ENCODE data around the gene CERK.
A peak's percentile ranks its signal among the peaks of the same experiment; 100 is the strongest.

CERK gene

DNA sequence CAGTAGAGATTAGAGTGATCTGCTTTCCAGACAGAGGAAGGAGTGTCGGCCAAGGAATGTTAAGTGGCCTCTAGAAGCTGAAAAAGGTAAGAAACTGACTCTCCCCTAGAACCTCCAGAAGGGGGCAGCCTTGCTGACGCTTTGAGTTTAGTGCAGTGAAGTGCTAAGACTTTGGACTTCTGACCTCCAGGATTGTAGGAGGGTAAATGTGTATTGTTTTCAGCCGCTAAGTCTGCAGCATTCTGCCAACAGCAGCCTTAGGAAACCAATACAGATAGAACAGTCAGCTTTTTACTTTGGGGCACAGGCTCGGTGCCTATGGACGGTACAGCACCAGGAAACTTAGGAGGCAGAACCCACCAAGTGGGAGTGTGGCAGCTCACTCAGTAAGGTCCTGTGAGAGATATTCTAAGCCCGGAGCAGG, 20.8 kb upstream of the CERK start:
- Histone ChIP-seq H3K27ac (ENCODE audit: low read depth, low read length) (no peak overlapping the region), H3K9ac (ENCODE audit: low read length in 5 of 5) (peak overlapping the region in 1 of 5 donors; percentile 20)

DNA sequence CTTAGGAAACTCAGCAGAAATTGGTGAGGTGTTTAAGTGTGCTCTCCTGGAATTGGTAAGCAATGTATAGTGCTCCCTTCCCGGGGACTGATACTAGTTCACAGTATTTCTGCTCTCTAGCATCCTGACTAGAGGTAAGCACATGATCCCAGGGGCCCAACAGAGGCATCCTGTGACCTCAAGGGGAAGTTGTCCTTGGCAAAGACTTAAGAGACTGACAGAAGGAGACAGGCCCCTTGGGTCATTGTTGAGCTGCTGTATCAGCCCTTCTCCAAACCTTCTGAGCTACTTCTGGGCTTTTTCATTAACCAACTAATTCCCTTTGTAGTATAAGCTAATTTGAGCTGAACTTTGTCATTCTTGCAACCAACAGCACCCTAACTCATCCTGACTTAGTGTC, 20.1 kb upstream of the CERK start:
- H3K4me1 ChIP-seq (ENCODE audit: control insufficient read depth in 5 of 5, insufficient read depth in 5 of 5, low read length in 5 of 5), result peaks cover 13 to 53% (median 38%) of the 10 kb centered on the region in 5 donors
- H3K36me3 ChIP-seq (ENCODE audit: control insufficient read depth in 5 of 5, insufficient read depth in 5 of 5, low read length in 5 of 5), result peaks cover 0 to 3% (median 0%) of the 10 kb centered on the region in 5 donors
- H3K9me3 ChIP-seq (ENCODE audit: control insufficient read depth in 5 of 5, low read length in 5 of 5), result peaks cover 0 to 7% (median 0%) of the 10 kb centered on the region in 5 donors
- H3K27ac ChIP-seq (ENCODE audit: low read depth, low read length), result no peak overlapping the region
- H3K4me3 ChIP-seq (ENCODE audit: low read depth in 1 of 5, low read length in 5 of 5), result no peak overlapping the region
- H3K27me3 ChIP-seq (ENCODE audit: control insufficient read depth in 5 of 5, insufficient read depth in 4 of 5, low read length in 5 of 5), result no peaks in the 10 kb centered on the region
- H3K9ac ChIP-seq (ENCODE audit: low read length in 5 of 5), result no peak overlapping the region

More for the DNA sequence above, 20.8 kb upstream of the CERK start:
- Histone ChIP-seq H3K4me1 (ENCODE audit: control insufficient read depth in 5 of 5, insufficient read depth in 5 of 5, low read length in 5 of 5) (peaks cover 7 to 53% (median 38%) of the 10 kb centered on the region in 5 donors), H3K27me3 (ENCODE audit: control insufficient read depth in 5 of 5, insufficient read depth in 4 of 5, low read length in 5 of 5) (no peaks in the 10 kb centered on the region), H3K9me3 (ENCODE audit: control insufficient read depth in 5 of 5, low read length in 5 of 5) (peaks cover 0 to 7% (median 0%) of the 10 kb centered on the region in 5 donors), H3K4me3 (ENCODE audit: low read depth in 1 of 5, low read length in 5 of 5) (no peak overlapping the region), H3K36me3 (ENCODE audit: control insufficient read depth in 5 of 5, insufficient read depth in 5 of 5, low read length in 5 of 5) (peaks cover 0 to 3% (median 0%) of the 10 kb centered on the region in 5 donors)

DNA sequence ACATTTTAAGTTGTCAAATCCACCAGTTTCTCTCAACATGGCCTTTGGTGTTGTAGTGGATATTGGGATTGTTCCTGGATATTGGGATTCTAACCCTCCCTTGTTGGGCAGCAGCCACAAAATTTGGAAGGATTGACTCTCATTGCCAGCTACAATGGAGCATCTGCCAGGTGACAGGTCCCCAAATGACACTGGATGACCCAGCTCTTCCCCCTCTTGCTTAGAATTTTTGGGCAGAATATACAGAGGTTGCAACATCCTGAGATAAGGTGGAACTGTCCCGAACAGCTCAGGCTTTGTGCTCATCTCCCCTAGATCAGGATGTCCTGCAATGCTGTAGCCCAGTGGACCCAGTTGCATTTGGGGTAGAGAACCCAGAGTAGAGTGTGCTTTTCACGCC, 19.1 kb upstream of the CERK start:
- Histone ChIP-seq H3K27ac (ENCODE audit: low read depth, low read length) (no peak overlapping the region), H3K9ac (ENCODE audit: low read length in 5 of 5) (no peak overlapping the region), H3K27me3 (ENCODE audit: control insufficient read depth in 5 of 5, insufficient read depth in 4 of 5, low read length in 5 of 5) (no peaks in the 10 kb centered on the region), H3K4me1 (ENCODE audit: control insufficient read depth in 5 of 5, insufficient read depth in 5 of 5, low read length in 5 of 5) (peaks cover 13 to 47% (median 35%) of the 10 kb centered on the region in 5 donors), H3K36me3 (ENCODE audit: control insufficient read depth in 5 of 5, insufficient read depth in 5 of 5, low read length in 5 of 5) (peaks cover 0 to 3% (median 0%) of the 10 kb centered on the region in 5 donors), H3K4me3 (ENCODE audit: low read depth in 1 of 5, low read length in 5 of 5) (no peak overlapping the region), H3K9me3 (ENCODE audit: control insufficient read depth in 5 of 5, low read length in 5 of 5) (peaks cover 0 to 7% (median 0%) of the 10 kb centered on the region in 5 donors)

DNA sequence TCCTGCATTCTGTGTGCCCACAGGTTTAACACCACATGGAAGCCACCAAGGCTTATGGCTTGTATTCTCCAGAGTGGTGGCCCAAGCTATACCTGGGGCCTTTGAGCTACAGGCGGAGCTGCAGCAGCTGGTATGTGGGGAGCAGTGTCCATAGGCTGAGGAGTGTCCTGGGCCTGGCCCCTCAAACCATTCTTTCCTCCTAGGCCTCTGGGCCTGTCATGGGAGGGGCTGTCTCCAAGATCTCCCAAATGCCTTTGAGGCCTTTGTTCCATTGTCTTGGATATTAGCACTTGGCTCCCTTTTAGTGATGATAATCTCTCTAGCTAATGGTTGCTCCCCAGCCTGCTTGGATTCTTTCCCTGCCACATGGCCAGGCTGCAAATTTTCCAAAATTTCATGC, 18.0 kb upstream of the CERK start:
- Histone ChIP-seq H3K4me1 (ENCODE audit: control insufficient read depth in 5 of 5, insufficient read depth in 5 of 5, low read length in 5 of 5) (peaks cover 13 to 40% (median 26%) of the 10 kb centered on the region in 5 donors), H3K27ac (ENCODE audit: low read depth, low read length) (no peak overlapping the region)

GRCh38 chr22:46755525-46755924, 17.5 kb upstream of the CERK start:
- no peak overlapping the region for H3K27ac ChIP-seq (ENCODE audit: low read depth, low read length)
- no peak overlapping the region for H3K9ac ChIP-seq (ENCODE audit: low read length in 5 of 5)
- no peak overlapping the region for H3K4me3 ChIP-seq (ENCODE audit: low read depth in 1 of 5, low read length in 5 of 5)
- H3K36me3 ChIP-seq (ENCODE audit: control insufficient read depth in 5 of 5, insufficient read depth in 5 of 5, low read length in 5 of 5), result peaks cover 0 to 2% (median 0%) of the 10 kb centered on the region in 5 donors
- no peaks in the 10 kb centered on the region for H3K27me3 ChIP-seq (ENCODE audit: control insufficient read depth in 5 of 5, insufficient read depth in 4 of 5, low read length in 5 of 5)
- H3K9me3 ChIP-seq (ENCODE audit: control insufficient read depth in 5 of 5, low read length in 5 of 5), result peaks cover 0 to 7% (median 0%) of the 10 kb centered on the region in 5 donors
- H3K4me1 ChIP-seq (ENCODE audit: control insufficient read depth in 5 of 5, insufficient read depth in 5 of 5, low read length in 5 of 5), result peaks cover 13 to 46% (median 29%) of the 10 kb centered on the region in 5 donors

More for the DNA sequence above, 18.0 kb upstream of the CERK start:
- Histone ChIP-seq H3K4me3 (ENCODE audit: low read depth in 1 of 5, low read length in 5 of 5) (no peak overlapping the region), H3K27me3 (ENCODE audit: control insufficient read depth in 5 of 5, insufficient read depth in 4 of 5, low read length in 5 of 5) (no peaks in the 10 kb centered on the region), H3K9ac (ENCODE audit: low read length in 5 of 5) (no peak overlapping the region), H3K36me3 (ENCODE audit: control insufficient read depth in 5 of 5, insufficient read depth in 5 of 5, low read length in 5 of 5) (peaks cover 0 to 3% (median 0%) of the 10 kb centered on the region in 5 donors), H3K9me3 (ENCODE audit: control insufficient read depth in 5 of 5, low read length in 5 of 5) (peaks cover 0 to 7% (median 0%) of the 10 kb centered on the region in 5 donors)

- Histone ChIP-seq H3K4me3 (ENCODE audit: low read depth in 1 of 5, low read length in 5 of 5) (peak overlapping the region in 3 of 5 donors; percentile 45 to 56 (median 50)), H3K36me3 (ENCODE audit: control insufficient read depth in 5 of 5, insufficient read depth in 5 of 5, low read length in 5 of 5) (no peaks in the 10 kb centered on the region), H3K27ac (ENCODE audit: low read depth, low read length) (peak overlapping the region; percentile 94), H3K27me3 (ENCODE audit: control insufficient read depth in 5 of 5, insufficient read depth in 4 of 5, low read length in 5 of 5) (peaks cover 0 to 4% (median 0%) of the 10 kb centered on the region in 5 donors), H3K4me1 (ENCODE audit: control insufficient read depth in 5 of 5, insufficient read depth in 5 of 5, low read length in 5 of 5) (peaks cover 13 to 53% (median 34%) of the 10 kb centered on the region in 5 donors), H3K9me3 (ENCODE audit: control insufficient read depth in 5 of 5, low read length in 5 of 5) (peaks cover 0 to 7% (median 0%) of the 10 kb centered on the region in 5 donors), H3K9ac (ENCODE audit: low read length in 5 of 5) (peak overlapping the region in 1 of 5 donors; percentile 50)
These were observed 16.8 kb upstream of the CERK start for GRCh38 chr22:46754826-46755225.

- Histone ChIP-seq H3K27ac (ENCODE audit: low read depth, low read length) (peak overlapping the region; percentile 94), H3K9ac (ENCODE audit: low read length in 5 of 5) (peak overlapping the region in 4 of 5 donors; percentile 15 to 64 (median 48)), H3K9me3 (ENCODE audit: control insufficient read depth in 5 of 5, low read length in 5 of 5) (peaks cover 0 to 7% (median 0%) of the 10 kb centered on the region in 5 donors), H3K4me3 (ENCODE audit: low read depth in 1 of 5, low read length in 5 of 5) (peak overlapping the region; percentile 19 to 56 (median 45)), H3K27me3 (ENCODE audit: control insufficient read depth in 5 of 5, insufficient read depth in 4 of 5, low read length in 5 of 5) (peaks cover 0 to 8% (median 0%) of the 10 kb centered on the region in 5 donors), H3K4me1 (ENCODE audit: control insufficient read depth in 5 of 5, insufficient read depth in 5 of 5, low read length in 5 of 5) (peaks cover 16 to 58% (median 40%) of the 10 kb centered on the region in 5 donors), H3K36me3 (ENCODE audit: control insufficient read depth in 5 of 5, insufficient read depth in 5 of 5, low read length in 5 of 5) (no peaks in the 10 kb centered on the region)
These were observed 16.2 kb upstream of the CERK start for GRCh38 chr22:46754110-46754799.

DNA sequence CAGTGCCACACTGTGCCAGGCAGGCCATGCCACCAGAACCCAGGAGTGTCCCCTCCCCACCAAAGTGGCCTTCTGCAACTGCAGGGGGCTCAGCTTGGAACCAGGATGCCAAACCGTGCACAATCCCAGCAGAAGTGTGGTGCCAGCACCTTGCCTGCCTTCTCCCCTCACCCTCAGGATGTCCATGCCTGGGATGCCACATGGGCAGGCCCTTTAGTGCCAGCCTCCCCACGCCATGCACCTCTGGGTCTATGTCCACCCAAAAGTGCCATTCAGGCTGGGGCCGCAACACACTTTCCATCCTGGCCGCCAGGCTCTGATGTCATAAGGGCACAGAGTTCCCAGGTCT, 15.7 kb upstream of the CERK start:
- peak overlapping the region in 4 of 5 donors; percentile 32 to 56 (median 48) for H3K4me3 ChIP-seq (ENCODE audit: low read depth in 1 of 5, low read length in 5 of 5)
- peaks cover 0 to 8% (median 4%) of the 10 kb centered on the region in 5 donors for H3K27me3 ChIP-seq (ENCODE audit: control insufficient read depth in 5 of 5, insufficient read depth in 4 of 5, low read length in 5 of 5)
- peak overlapping the region; percentile 94 for H3K27ac ChIP-seq (ENCODE audit: low read depth, low read length)
- no peaks in the 10 kb centered on the region for H3K36me3 ChIP-seq (ENCODE audit: control insufficient read depth in 5 of 5, insufficient read depth in 5 of 5, low read length in 5 of 5)
- peaks cover 0 to 7% (median 0%) of the 10 kb centered on the region in 5 donors for H3K9me3 ChIP-seq (ENCODE audit: control insufficient read depth in 5 of 5, low read length in 5 of 5)
- peak overlapping the region in 3 of 5 donors; percentile 9 to 64 (median 21) for H3K9ac ChIP-seq (ENCODE audit: low read length in 5 of 5)
- H3K4me1 ChIP-seq (ENCODE audit: control insufficient read depth in 5 of 5, insufficient read depth in 5 of 5, low read length in 5 of 5), result peaks cover 16 to 59% (median 40%) of the 10 kb centered on the region in 5 donors

GRCh38 chr22:46753360-46753759, 15.3 kb upstream of the CERK start:
- peak overlapping the region in 4 of 5 donors; percentile 32 to 56 (median 48) for H3K4me3 ChIP-seq (ENCODE audit: low read depth in 1 of 5, low read length in 5 of 5)
- peak overlapping the region; percentile 94 for H3K27ac ChIP-seq (ENCODE audit: low read depth, low read length)
- H3K36me3 ChIP-seq (ENCODE audit: control insufficient read depth in 5 of 5, insufficient read depth in 5 of 5, low read length in 5 of 5), result no peaks in the 10 kb centered on the region
- peaks cover 16 to 57% (median 39%) of the 10 kb centered on the region in 5 donors for H3K4me1 ChIP-seq (ENCODE audit: control insufficient read depth in 5 of 5, insufficient read depth in 5 of 5, low read length in 5 of 5)
- H3K9me3 ChIP-seq (ENCODE audit: control insufficient read depth in 5 of 5, low read length in 5 of 5), result peaks cover 0 to 7% (median 0%) of the 10 kb centered on the region in 5 donors
- peaks cover 0 to 9% (median 6%) of the 10 kb centered on the region in 5 donors for H3K27me3 ChIP-seq (ENCODE audit: control insufficient read depth in 5 of 5, insufficient read depth in 4 of 5, low read length in 5 of 5)
- H3K9ac ChIP-seq (ENCODE audit: low read length in 5 of 5), result peak overlapping the region in 2 of 5 donors; percentile 9 to 64

DNA sequence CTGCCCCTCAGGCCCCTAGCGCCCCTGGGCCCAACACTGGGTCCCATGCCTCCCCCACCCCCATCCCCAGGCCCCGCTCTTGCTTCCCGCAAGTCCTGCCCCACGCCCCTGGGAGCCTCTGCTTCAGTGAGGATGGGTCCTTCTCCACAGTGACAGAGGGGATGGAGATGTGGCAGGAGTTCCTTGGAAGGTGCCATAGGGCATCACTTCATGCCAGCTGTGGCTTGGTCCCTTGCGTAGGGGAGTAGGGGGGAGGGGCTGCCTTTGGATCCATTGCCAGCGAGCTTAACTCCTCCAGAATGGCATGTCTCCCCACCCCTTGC, 14.9 kb upstream of the CERK start:
- peak overlapping the region in 1 of 5 donors; percentile 64 for H3K9ac ChIP-seq (ENCODE audit: low read length in 5 of 5)
- H3K4me3 ChIP-seq (ENCODE audit: low read depth in 1 of 5, low read length in 5 of 5), result no peak overlapping the region
- H3K4me1 ChIP-seq (ENCODE audit: control insufficient read depth in 5 of 5, insufficient read depth in 5 of 5, low read length in 5 of 5), result peaks cover 16 to 53% (median 39%) of the 10 kb centered on the region in 5 donors
- peaks cover 0 to 7% (median 0%) of the 10 kb centered on the region in 5 donors for H3K9me3 ChIP-seq (ENCODE audit: control insufficient read depth in 5 of 5, low read length in 5 of 5)
- H3K27me3 ChIP-seq (ENCODE audit: control insufficient read depth in 5 of 5, insufficient read depth in 4 of 5, low read length in 5 of 5), result peaks cover 1 to 13% (median 8%) of the 10 kb centered on the region in 5 donors
- H3K36me3 ChIP-seq (ENCODE audit: control insufficient read depth in 5 of 5, insufficient read depth in 5 of 5, low read length in 5 of 5), result no peaks in the 10 kb centered on the region
- peak overlapping the region; percentile 94 for H3K27ac ChIP-seq (ENCODE audit: low read depth, low read length)
